HepG2 (cell line): Measurements from ENCODE around the gene IRF7. TPM values are rescaled to one million over a fixed set of nuclear protein-coding genes. Genes with fewer than 3 reads are reported as not detected.

Source experiments
- ATAC-seq: fragments of 200-7000 bp; cut with Tn5 transposase; 3 replicates; pipeline ENCODE4 v1.9.1; 2020; ENCODE audit warnings: mild to moderate bottlenecking, moderate library complexity
- BruUV-seq: library from RNA; stranded (reverse); fragments of 400-500 nt; replicated peaks from 2 replicates; lab custom pipeline; 2021; lab: Mats Ljungman, UMichigan
- CTCF ChIA-PET: fragments of 300-600 bp; formaldehyde crosslinking; extraction: SDS; loops from one replicate; lab custom pipeline; 2021; ENCODE audit warnings: low total read pairs, inconsistent platforms, low intra/inter-chr PET ratio; lab: Yijun Ruan, JAX
- POLR2A ChIA-PET: fragments of 350-600 bp; sonication (Branson Sonifier 250); formaldehyde crosslinking; loops from one replicate; lab custom pipeline; 2020; ENCODE audit warnings: antibody characterized with exemption, inconsistent platforms; lab: Yijun Ruan, JAX
- DNase-seq: peaks from one replicate; pipeline ENCODE4 v3.0.0-alpha.2; 2015; ENCODE audit warnings: low spot score
- FAIRE-seq: peaks from 3 replicates; lab custom pipeline; 2011; peaks lifted over from hg19 to GRCh38; lab: Jason Lieb, UNC
- H2AFZ ChIP-seq: one replicate; pipeline ENCODE4 v1.6.1; 2011; ENCODE audit warnings: low read length, inconsistent platforms
- H3K27ac ChIP-seq: fragments of 300-600 bp; 3 replicates; pipeline ENCODE4 v1.8.0; 2011; ENCODE audit warnings: mixed run types, mild to moderate bottlenecking, mixed read lengths, low read length, inconsistent platforms; ENCODE audit not compliant: insufficient read depth; ENCODE audit errors: extremely low read length
- H3K27me3 ChIP-seq, 2 experiments: fragments of 200-600 bp in 1 of 2; 2 replicates in 1 of 2; 3 replicates in 1 of 2; pipeline versions ENCODE4 v1.6.0 to v1.8.0; 2011; ENCODE audit warnings: low read length in 2 of 2, mild to moderate bottlenecking in 2 of 2, moderate library complexity in 2 of 2, inconsistent platforms in 1 of 2; ENCODE audit not compliant: insufficient read depth in 2 of 2, control insufficient read depth in 1 of 2
- H3K36me3 ChIP-seq, 2 experiments: fragments of 200-600 bp in 1 of 2; replicated peaks in 1 of 2; 2 replicates in 1 of 2; 3 replicates in 1 of 2; pipeline versions ENCODE4 v1.5.1 to v1.8.0; 2011; ENCODE audit warnings: low read length in 2 of 2, inconsistent platforms in 1 of 2; ENCODE audit not compliant: insufficient read depth in 2 of 2, control insufficient read depth in 1 of 2
- H3K4me1 ChIP-seq: 2 replicates; pipeline ENCODE4 v1.5.1; 2012; ENCODE audit warnings: low read length, inconsistent platforms; ENCODE audit not compliant: insufficient read depth
- H3K4me2 ChIP-seq: 2 replicates; pipeline ENCODE4 v1.6.0; 2011; ENCODE audit warnings: low read depth, low read length, inconsistent platforms
- H3K4me3 ChIP-seq, 3 experiments: fragments of 200-600 bp in 1 of 3; sonication (generic), shearing (Covaris generic) in 1 of 3; replicated peaks in 1 of 3; 2 replicates each; pipeline ENCODE4 v1.5.1; 2011 to 2016; ENCODE audit warnings: low read length in 3 of 3, inconsistent platforms in 2 of 3, low read depth in 2 of 3, mild to moderate bottlenecking in 2 of 3, control low read depth in 1 of 3, mixed read lengths in 1 of 3; ENCODE audit not compliant: insufficient read depth in 1 of 3
- H3K79me2 ChIP-seq: one replicate; pipeline ENCODE4 v1.6.1; 2011; ENCODE audit warnings: low read length, inconsistent platforms; ENCODE audit not compliant: insufficient read depth
- H3K9ac ChIP-seq: 2 replicates; pipeline ENCODE4 v1.6.0; 2011; ENCODE audit warnings: mild to moderate bottlenecking, low read depth, low read length, inconsistent platforms; ENCODE audit not compliant: insufficient read depth
- H3K9me3 ChIP-seq: 2 replicates; pipeline ENCODE4 v1.5.1; 2012; ENCODE audit warnings: mild to moderate bottlenecking, low read length
- H4K20me1 ChIP-seq: 2 replicates; pipeline ENCODE4 v1.6.0; 2011; ENCODE audit warnings: inconsistent platforms, mild to moderate bottlenecking, low read length, moderate library complexity; ENCODE audit not compliant: insufficient read depth
- AGO1 ChIP-seq: fragments of 200-400 bp; formaldehyde crosslinking; IDR thresholded peaks from 2 replicates; pipeline ENCODE4 v1.6.1; 2017; ENCODE audit warnings: mild to moderate bottlenecking, low read depth, low read length, moderate library complexity; ENCODE audit not compliant: poor library complexity, severe bottlenecking
- ARID5B ChIP-seq: IDR thresholded peaks from 2 replicates; pipeline ENCODE4 v1.4.0; 2020; ENCODE audit warnings: mild to moderate bottlenecking, missing genetic modification reagents
- CBX5 ChIP-seq: sonication (generic); formaldehyde crosslinking; IDR thresholded peaks from 2 replicates; pipeline ENCODE4 v1.4.0; 2020; ENCODE audit warnings: missing genetic modification reagents, borderline replicate concordance
- EHMT2 ChIP-seq: fragments of 200-600 bp; sonication (generic); IDR thresholded peaks from 2 replicates; pipeline ENCODE4 v1.7.0; 2017; ENCODE audit warnings: antibody characterized with exemption, low read depth, low read length, borderline replicate concordance
- ELF4 ChIP-seq: sonication (generic); formaldehyde crosslinking; IDR thresholded peaks from 2 replicates; pipeline ENCODE4 v1.5.0; 2020; ENCODE audit warnings: missing genetic modification reagents, mild to moderate bottlenecking, moderate library complexity, borderline replicate concordance
- GTF2F1 ChIP-seq: fragments of 150-350 bp; IDR thresholded peaks from 2 replicates; pipeline ENCODE4 v1.6.1; 2014; ENCODE audit warnings: low read length
- JUN ChIP-seq: sonication (generic); formaldehyde crosslinking; IDR thresholded peaks from 2 replicates; pipeline ENCODE4 v1.4.0; 2020; ENCODE audit warnings: mild to moderate bottlenecking, missing genetic modification reagents
- PHF20 ChIP-seq: sonication (generic); formaldehyde crosslinking; IDR thresholded peaks from 2 replicates; pipeline ENCODE4 v1.5.0; 2020; ENCODE audit warnings: mild to moderate bottlenecking, missing genetic modification reagents
- SIN3A ChIP-seq: IDR thresholded peaks from 2 replicates; pipeline ENCODE4 v1.6.1; 2011; ENCODE audit warnings: low read depth, mild to moderate bottlenecking, control low read depth, low read length, borderline replicate concordance
- ZBTB43 ChIP-seq: sonication (generic); formaldehyde crosslinking; conservative IDR thresholded peaks from 2 replicates; pipeline ENCODE4 v1.4.0; 2020; ENCODE audit warnings: missing genetic modification reagents
- ZIK1 ChIP-seq: sonication (generic); formaldehyde crosslinking; IDR thresholded peaks from 2 replicates; pipeline ENCODE4 v1.5.0; 2020; ENCODE audit warnings: mild to moderate bottlenecking, low read depth, missing genetic modification reagents, borderline replicate concordance
- ZNF432 ChIP-seq: sonication (generic); formaldehyde crosslinking; IDR thresholded peaks from 2 replicates; pipeline ENCODE4 v1.5.0; 2020; ENCODE audit warnings: missing genetic modification reagents, mild to moderate bottlenecking, borderline replicate concordance
- ZNF558 ChIP-seq: sonication (generic); formaldehyde crosslinking; IDR thresholded peaks from 2 replicates; pipeline ENCODE4 v1.9.0; 2022; ENCODE audit warnings: mild to moderate bottlenecking, missing genetic modification reagents, borderline replicate concordance
- ZNF598 ChIP-seq: sonication (generic); formaldehyde crosslinking; IDR thresholded peaks from 2 replicates; pipeline ENCODE4 v1.5.1; 2020; ENCODE audit warnings: mild to moderate bottlenecking, missing genetic modification reagents, borderline replicate concordance
- ZNF703 ChIP-seq: sonication (generic); formaldehyde crosslinking; IDR thresholded peaks from 2 replicates; pipeline ENCODE4 v1.5.1; 2020; ENCODE audit warnings: missing genetic modification reagents, mild to moderate bottlenecking, moderate library complexity, borderline replicate concordance
- WGBS: methylation state at CpG from one replicate; pipeline ENCODE4 v1.1.6; 2017; ENCODE audit warnings: low lambda C conversion rate; 5-methylcytosine and 5-hydroxymethylcytosine counted together
- in situ Hi-C: cut with HindIII; loops from 2 replicates; pipeline ENCODE4 v1.10.0; 2017; ENCODE audit warnings: low pct_unique_long_range_greater_than_20kb; ENCODE audit not compliant: extremely low pct_ligation_motif_present
- intact Hi-C: fragments of 100-400 bp; cut with micrococcal nuclease; formaldehyde crosslinking; loops from one replicate; pipeline ENCODE4 v1.10.0; 2022; ENCODE audit not compliant: unreplicated experiment
- polyA plus RNA-seq, 8 experiments: library from polyadenylated mRNA; depleted of rRNA in 3 of 8; stranded (reverse) in 7 of 8; unstranded in 1 of 8; fragments of >200 nt; fragmentation: Illumina TruSeq in 4 of 8; extraction: Trizol in 4 of 8; gene quantifications; 2 replicates each; pipeline versions ENCODE4 v1.2.1 to v1.2.3, GENCODE V29; 2011 to 2016; ENCODE audit warnings: low read depth in 4 of 8, missing spikeins in 1 of 8, mixed read lengths in 1 of 8; ENCODE audit not compliant: insufficient read depth in 1 of 8
- total RNA-seq, 5 experiments: library from RNA; depleted of rRNA; stranded (reverse); fragments of >200 nt; fragmentation: Illumina TruSeq; extraction: Trizol; gene quantifications; 2 replicates each; pipeline ENCODE4 v1.2.3, GENCODE V29; 2016; ENCODE audit warnings: low read depth in 1 of 5

IRF7 gene
- total and polyA plus RNA-seq, 2 of the 13 experiments (the other 11 are each of a cell fraction or from before 2014, with no cell fraction given) = not detected

- TF ChIP-seq GTF2F1 (no peak), ARID5B (no peak)
Measured at GRCh38 chr11:576811-577610, 38.7 kb downstream of the IRF7 start (continued).

- ChIA-PET CTCF (no interaction called here), POLR2A (interaction anchor here (0.7 to 2.5 kb wide), 18 partner anchors 9 to 243 kb away, joined by 3 to 33 read pairs (median 6); partner anchors contain the start of genes HRAS, LMNTD2 and PNPLA2)
- no TSS peak for BruUV-seq
- Histone ChIP-seq H3K9ac (peak within 1 kb of the TSS; percentile 100), H3K79me2 (peaks cover 44% of the 10 kb centered on the region), H3K27ac (peak within 1 kb of the TSS; percentile 100), H3K36me3 (peaks cover 2 to 5% of the 10 kb centered on the region in 2 experiments; a peak in 4 of 5 replicates), H3K27me3 (no peaks in the 10 kb centered on the region; a peak in 2 of 5 replicates), H3K4me1 (peaks cover 65% of the 10 kb centered on the region), H3K4me3 (peak within 1 kb of the TSS; percentile 78 to 100 (median 92)), H4K20me1 (peaks cover 40% of the 10 kb centered on the region), H3K4me2 (peak within 1 kb of the TSS; percentile 99), H2AFZ (no peak within 1 kb of the TSS), H3K9me3 (no peaks in the 10 kb centered on the region)
- FAIRE-seq (peak; percentile 42), ATAC-seq (peak; percentile 67), DNase-seq (peak; percentile 88)
- in situ Hi-C loops (no loop called here), intact Hi-C loops (no loop called here)
- no CpG with 5 or more reads among the region's 99 CpGs for WGBS
- TF ChIP-seq ZNF432 (CRISPR knock-in tag) (no peak), ELF4 (CRISPR knock-in tag) (no peak), EHMT2 (no peak), ZNF598 (CRISPR knock-in tag) (no peak), CBX5 (CRISPR knock-in tag) (no peak), ZNF703 (no peak), ZIK1 (CRISPR knock-in tag) (no peak), SIN3A (peak; percentile 78; the same call in 1 of the 2 replicates), ZBTB43 (no peak), AGO1 (no peak), PHF20 (CRISPR knock-in tag) (peak; percentile 55), ZNF558 (CRISPR knock-in tag) (no peak; the same call in 1 of the 2 replicates), JUN (CRISPR knock-in tag) (no peak)
Measured at GRCh38 chr11:575996-576768, 39.6 kb downstream of the IRF7 start, which contains the start of gene PHRF1. Gene PHRF1, plus strand, starts transcription at chr11:576470. Its CDS starts 5,043 bp downstream, at chr11:581513.
